ENCODE data around the gene SHKBP1.
A peak's percentile ranks its signal among the peaks of the same experiment; 100 is the strongest.
"Not testable (repeated sequence)": the region's sequence is repeated elsewhere in the genome, so short reads cannot be mapped to it uniquely, and the experiment has no call there.

The SHKBP1 gene

DNA sequence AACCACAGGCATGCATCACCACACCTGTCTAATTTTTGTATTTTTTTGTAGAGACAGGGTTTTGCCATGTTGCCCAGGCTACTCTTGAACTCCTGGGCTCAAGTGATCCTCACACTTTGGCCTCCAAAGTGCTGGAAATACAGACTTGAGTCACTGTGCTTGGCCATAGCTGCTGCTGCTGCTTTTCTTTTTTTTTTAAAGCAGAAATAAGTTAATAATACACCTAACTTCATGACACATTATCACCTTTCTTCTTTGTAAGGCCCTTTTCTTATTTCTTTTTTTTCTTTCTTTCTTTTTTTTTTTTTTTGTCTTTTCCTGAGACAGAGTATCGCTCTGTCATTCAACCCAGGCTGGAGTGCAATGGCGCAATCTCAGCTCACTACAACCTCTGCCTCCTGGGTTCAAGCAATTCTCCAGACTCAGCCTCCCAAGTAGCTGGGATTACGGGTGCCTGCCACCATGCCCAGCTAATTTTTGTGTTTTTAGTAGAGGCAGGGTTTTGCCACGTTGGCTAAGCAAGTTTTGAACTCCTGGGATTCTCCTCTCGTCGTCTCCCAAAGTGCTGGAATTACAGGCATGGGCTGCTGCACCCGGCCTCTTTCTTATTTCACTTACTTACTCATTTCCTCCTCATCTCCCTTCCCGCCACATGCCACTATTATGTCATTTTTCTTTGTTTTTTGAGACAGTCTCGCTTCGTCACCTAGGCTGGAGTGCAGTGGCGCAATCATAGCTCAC is 8.7 kb downstream of the SHKBP1 start:
- DNase-seq (ENCODE audit: low read depth in 2 of 2) = no peak

DNA sequence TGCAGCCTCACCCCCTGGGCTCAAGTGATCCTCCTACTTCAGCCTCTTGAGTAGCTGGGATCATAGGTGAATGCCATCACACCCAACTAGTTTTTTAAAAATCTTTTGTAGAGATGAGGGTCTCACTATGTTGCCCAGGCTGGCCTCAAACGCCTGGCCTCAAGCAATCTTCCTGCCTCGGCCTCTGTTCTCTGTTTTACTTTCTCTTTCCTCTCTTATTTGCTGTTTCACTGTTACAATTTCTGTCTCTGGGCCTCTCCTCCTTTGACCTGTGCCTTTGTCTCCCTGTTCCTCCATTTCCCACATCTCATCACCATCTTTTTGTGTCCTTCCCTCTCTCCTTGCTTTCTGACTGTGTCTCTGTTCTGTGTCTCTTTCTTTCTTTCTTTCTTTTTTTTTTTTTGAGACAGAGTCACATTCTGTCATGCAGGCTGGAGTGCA is 9.3 kb downstream of the SHKBP1 start:
- no peak for DNase-seq (ENCODE audit: low read depth in 2 of 2)

DNA sequence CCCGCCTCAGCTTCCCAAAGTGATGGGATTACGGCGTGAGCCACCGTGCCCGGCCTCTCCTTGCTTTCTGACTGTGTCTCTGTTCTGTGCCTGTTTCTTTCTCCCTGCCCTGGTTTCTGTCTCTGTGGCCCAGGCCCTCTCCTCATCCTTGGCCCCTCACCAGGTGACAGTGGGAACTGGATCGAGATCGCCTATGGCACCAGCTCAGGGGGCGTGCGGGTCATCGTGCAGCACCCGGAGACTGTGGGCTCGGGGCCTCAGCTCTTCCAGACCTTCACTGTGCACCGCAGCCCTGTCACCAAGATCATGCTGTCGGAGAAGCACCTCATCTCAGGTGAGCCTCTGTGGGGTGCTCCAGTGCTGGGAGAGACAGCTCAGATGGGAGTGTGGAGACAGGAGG is 9.9 kb downstream of the SHKBP1 start:
- DNase-seq (ENCODE audit: low read depth in 2 of 2) = no peak

DNA sequence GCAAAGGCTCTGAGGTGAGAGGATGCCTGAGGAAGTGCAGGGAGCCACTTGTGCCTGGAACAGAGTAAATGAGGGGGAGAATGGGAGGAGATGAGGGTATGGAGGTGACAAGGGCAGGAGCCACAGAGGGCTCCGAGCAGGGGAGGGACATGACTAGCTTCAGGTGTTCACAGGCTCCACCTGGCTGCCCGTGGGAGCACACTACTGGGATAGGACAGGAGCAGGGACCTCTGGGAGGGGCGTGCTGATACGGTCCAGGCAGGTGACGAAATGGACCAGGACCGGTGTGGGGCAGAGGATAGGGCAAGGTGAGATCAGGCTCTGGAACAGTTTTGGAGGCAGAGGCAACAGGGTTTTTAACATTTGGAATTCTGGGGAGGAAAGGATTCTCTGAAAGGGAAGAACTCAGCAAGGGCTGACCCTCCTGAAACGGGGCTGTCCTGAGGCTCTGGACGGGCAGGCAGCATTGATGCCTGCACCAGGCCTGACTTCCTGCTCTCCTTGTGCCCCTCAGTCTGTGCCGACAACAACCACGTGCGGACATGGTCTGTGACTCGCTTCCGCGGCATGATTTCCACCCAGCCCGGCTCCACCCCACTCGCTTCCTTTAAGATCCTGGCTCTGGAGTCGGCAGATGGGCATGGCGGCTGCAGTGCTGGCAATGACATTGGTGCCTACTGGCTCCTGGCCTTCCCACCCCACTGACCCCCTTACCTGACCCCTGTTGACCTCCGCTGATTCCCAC is 11.6 kb downstream of the SHKBP1 start:
- no peak for DNase-seq (ENCODE audit: low read depth in 2 of 2)

DNA sequence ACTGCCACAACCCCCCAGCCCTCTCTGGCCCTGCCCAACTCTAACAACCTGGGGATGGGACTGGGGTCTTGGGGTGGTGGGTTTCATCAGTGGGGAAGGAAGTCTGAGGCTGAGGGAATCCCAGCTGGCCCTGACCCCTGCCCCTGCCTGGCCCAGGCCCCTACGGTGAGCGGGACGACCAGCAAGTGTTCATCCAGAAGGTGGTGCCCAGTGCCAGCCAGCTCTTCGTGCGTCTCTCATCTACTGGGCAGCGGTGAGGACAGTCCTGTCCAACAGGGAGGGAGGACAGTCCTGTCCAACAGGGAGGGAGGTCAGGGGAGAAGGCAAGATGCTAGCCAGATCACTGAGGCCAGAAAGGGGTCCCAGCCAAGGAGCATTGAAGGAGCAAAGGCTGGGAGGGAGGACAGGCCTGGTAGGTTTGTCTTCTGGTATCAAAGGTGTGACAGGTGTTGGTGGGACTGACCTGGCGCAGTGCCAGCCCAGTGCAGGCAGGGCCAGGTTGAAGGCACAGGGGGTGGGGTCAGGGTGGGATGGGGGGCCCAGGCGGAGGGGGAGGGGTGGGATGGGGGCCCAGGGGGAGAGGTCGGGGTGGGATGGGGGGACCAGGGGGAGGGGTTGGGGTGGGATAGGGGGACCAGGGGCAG is 12.4 kb downstream of the SHKBP1 start:
- DNase-seq (ENCODE audit: low read depth in 2 of 2) = no peak

DNA sequence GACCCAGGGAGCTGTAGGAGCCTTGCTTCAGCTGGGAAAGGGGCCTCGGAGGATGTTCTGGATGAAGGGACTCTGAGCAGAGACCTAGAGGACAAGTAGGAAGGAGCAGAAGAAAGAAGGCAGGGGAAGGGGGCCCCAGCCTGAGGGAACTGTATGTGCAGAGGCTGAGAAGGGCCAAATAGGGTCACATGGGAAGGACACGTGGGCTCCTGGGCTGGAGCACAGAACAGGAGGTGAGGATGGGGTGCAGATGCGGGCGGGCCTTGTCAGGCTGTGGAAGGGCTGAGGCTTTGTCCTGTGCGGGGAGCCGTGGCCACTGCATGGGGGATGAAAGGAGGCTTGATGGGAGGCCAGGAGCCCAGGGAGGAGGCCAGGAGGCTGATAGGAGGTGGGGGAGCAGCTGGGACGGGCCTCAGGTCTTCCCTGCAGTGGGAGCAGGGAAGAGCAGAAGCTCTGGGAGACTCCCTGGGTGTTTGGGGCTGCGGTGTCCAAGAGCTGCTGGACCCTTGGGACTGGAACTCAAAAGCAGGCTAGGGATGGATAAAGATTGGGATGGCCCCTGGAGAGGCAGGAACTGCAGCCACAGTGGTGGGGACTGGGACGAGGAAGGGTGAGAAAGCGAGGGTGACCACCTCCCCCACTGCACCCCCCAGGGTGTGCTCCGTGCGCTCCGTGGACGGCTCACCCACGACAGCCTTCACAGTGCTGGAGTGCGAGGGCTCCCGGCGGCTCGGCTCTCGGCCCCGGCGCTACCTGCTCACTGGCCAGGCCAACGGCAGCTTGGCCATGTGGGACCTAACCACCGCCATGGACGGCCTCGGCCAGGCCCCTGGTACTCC is 13.1 kb downstream of the SHKBP1 start:
- DNase-seq (ENCODE audit: low read depth in 2 of 2) = no peak

DNA sequence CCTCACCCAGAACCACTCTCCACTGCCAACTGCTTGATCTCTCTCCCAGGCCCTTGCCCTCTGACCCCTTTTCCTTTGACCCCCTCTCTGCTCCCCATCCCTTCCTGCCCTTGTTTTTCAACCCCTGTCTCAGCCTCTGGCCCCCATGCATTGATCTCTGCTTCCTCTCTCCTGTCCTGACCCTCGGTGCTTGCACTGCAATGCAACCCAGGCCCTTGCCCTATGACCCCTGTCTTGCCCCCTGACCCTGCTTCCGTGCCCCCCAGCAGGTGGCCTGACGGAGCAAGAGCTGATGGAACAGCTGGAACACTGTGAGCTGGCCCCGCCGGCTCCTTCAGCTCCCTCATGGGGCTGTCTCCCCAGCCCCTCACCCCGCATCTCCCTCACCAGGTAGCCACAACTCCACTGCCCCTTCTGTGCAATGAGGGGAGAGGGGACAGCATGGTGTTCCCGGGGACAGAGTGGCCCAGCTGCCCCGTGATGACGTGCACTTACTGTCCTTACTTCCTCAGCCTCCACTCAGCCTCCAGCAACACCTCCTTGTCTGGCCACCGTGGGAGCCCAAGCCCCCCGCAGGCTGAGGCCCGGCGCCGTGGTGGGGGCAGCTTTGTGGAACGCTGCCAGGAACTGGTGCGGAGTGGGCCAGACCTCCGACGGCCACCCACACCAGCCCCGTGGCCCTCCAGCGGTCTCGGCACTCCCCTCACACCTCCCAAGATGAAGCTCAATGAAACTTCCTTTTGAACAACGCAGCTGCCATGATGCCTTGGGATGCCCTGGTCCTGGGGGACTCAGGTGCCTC is 14.0 kb downstream of the SHKBP1 start:
- DNase-seq (ENCODE audit: low read depth in 2 of 2) = no peak

DNA sequence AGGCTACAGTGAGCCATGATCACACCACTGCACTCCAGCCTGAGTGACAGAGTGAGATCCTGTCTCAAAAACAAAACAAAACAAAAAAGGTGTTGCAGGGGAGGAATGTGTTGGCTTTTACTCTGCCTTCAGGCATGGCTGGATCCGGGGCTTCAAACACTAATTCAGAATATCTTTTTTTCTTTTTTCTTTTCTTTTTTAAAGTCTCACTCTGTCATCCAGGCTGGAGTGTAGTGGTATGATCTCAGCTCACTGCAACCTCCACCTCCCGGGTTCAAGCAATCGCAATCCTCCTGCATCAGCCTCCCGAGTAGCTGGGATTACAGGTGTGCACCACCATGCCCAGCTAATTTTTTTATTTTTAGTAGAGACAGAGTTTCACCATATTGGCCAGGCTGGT is 15.1 kb downstream of the SHKBP1 start:
- not testable (repeated sequence) for DNase-seq (ENCODE audit: low read depth in 2 of 2)

DNA sequence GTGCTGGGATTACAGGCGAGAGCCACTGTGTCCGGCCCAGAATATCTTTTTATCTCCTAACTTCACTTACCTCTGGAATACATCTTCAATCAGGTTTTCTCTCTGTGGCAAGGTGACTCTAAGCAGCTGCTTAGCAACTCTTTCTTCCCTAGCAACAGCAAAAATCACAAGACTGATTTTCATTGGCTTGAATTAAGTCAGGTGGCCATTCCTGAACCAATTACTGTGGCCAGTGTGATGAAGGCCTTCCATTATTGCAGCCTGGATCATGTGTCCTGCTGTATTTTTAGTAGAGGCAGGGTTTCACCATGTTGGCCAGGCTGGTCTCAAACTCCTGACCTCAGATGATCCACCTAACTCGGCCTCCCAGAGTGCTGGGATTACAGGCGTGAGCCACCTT is 15.5 kb downstream of the SHKBP1 start:
- no peak for DNase-seq (ENCODE audit: low read depth in 2 of 2)

DNA sequence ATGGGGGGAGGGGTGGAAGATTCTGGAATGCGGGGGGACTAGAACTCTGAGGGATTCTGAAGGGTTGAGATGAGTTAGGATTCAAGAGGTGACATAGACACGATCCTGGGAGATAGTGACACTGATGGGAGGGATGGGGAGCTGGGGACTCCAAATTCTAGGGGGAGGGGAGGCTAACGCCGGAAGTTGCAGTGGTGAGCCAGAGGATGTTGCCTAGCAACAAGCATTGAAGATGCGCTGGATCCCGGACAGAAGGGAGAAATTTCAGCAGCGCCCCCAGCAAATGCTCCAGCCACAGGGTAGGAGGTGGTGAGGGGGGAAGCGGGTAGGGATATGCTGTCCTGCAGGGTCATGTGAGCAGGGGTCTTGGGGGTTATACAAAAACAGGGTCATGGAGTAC is 17.6 kb downstream of the SHKBP1 start:
- no peak for DNase-seq (ENCODE audit: low read depth in 2 of 2)

DNA sequence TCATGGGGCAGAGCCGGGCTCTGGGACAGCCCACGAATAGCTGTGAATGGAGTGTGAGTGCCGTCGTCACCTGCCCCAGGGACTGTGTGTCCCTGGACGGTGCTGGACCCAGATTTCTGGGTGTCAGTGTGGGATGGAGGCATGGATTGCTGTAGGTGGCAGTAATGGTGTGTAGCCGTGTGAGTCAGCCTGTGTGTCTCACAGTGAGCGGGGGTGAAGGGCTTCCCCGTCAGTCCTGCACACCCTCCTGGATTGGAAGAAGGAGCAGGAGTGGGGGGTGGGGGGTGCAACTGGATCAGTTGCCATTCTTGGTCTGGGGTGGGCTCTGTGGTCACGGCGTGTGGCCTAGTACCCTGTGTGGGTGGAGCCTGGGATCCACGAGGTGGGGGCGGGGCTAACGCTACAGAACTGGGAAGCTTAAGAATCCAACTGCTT is 18.0 kb downstream of the SHKBP1 start:
- DNase-seq (ENCODE audit: low read depth in 2 of 2) = no peak

DNA sequence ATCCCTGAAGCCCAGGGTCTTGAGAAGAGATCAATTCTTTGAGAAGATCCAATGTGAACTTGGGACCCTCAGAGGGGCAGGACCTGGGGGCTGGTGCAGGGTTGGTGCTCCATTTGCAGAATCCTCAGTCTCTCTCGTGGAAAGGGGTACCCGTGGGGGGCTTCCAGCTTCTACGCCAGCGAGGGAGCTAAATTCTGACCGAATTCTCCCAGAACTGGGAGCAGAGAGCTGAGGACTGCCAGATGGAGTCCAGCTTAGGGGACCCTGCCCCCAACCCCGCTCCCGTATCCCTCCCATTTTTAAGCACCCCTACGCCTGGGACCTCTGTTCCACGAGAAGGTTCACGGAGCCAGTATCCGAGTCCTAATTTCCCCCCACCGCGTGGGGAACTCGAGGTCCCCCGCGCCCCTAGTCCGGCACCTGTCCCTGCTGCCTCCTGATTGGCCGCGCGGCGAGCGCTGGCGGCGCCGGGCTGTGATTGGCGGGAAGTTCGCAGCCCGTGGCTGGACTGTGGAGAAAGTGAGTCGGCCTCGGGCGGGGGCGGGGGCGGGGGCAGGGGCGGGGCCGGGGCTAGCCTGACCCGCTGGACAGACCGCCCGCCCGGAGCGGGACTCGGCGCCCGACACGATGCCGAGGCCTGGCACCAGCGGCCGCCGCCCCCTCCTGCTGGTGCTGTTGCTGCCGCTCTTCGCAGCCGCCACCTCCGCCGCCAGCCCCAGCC is 20.1 kb downstream of the SHKBP1 start:
- DNase-seq (ENCODE audit: low read depth in 2 of 2) = no peak

DNA sequence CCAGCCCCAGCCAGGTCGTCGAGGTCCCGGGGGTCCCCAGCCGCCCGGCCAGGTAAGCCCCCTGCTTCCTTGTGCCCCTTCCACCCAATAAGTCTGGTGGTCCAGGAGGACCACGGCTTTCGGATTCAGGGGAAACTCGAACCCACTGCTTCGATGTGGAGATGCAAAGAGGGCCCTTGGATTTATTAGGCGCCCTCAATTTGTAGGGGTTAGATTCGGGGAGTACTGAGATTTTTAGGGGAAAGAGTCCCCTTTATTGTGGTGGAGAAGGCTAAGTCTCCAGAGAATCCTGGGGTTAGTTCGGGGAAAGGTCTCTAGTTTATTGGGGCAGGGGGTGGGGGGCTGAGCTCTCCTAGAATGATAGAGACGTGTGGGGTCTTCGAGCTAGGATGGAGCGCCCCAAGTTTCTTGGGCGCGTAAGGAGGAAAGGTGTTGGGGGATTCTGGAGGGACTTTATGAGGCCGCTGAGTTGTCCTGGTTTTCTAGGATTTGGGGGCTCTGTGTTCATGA is 20.7 kb downstream of the SHKBP1 start:
- no peak for DNase-seq (ENCODE audit: low read depth in 2 of 2)

DNA sequence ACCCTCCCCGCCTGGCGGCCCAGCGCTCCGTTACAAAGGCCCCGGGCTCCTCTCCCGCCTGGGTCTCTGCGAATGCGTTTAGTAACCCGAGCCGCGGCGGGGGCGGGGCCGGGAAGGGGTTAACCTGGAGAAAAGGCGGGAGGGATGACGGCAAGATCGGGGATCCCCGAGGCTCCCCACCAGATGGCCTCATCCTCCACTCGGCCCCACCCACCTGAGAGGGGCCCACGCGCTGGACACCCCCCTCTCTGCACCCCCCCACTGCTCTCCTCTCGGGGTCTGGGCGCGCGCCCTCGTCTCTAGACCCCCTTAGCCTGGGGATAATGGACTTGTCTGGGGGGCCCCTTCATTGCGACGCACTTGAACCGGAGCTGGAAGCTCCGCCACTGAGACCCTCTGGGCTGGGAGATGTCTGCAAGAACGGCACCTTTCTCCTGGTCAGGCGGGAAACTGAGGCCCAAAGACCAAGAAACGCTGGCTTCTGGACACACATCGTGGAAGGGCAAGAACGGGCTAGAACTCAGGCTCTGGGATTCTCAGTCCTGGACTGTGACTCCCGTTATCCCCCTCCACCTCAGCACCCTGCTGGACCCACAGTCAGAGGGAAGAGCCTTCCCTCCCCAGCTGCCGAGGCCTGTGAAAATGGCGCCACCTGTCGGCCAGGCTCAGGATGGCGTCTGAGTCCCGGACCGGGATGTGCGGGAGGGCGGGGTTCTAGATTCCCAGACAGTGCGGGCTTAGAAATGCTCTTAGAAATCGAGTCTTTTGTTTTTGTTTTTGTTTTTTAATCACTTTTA is 21.6 kb downstream of the SHKBP1 start:
- peak; percentile 53 to 66 for DNase-seq (ENCODE audit: low read depth in 2 of 2)

DNA sequence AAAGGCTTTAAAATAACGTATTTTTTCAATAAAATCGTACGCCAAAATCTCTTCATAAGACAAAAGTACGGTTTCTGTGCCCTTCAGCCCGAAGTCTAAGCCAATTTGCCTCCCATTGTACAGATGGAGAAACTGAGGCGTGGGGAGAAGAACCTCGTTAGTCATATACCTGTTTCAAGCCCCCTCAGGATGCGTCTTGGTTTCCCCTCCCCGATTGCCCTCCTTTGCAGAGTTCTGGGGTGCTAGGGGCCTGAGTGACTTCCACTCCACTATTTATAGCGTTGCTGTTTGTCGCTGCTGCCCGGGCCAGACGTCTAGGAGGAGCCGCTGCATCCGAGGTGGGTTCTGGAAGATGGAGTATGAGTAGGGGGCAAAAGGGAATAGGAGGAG is 22.2 kb downstream of the SHKBP1 start:
- DNase-seq (ENCODE audit: low read depth in 2 of 2) = no peak

DNA sequence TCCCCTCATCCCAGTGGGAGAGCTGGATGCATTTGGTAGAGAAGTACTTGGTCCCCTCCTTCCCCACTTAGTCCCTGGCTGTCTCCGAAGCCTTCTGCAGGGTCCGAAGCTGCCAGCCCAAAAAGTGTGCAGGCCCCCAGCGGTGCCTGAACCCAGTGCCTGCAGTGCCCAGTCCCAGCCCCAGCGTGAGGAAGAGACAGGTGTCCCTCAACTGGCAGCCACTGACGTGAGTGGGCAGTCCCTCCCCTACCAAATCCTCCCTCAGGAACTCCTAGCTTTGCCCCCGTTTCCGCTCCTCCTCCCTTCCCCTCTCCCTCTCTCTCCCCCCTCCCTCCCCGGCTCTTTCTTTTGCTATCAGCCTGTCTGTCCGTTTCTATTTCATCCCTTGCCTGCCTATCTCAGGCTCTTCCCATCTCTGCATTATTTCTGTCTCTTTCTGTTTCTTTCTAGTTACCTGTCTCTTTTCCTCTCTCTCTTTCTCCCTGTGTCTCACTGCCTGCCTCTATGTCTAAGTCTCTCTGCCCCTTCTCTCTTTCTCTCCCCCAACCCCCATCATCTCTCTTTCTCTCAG is 22.7 kb downstream of the SHKBP1 start:
- DNase-seq (ENCODE audit: low read depth in 2 of 2) = no peak

DNA sequence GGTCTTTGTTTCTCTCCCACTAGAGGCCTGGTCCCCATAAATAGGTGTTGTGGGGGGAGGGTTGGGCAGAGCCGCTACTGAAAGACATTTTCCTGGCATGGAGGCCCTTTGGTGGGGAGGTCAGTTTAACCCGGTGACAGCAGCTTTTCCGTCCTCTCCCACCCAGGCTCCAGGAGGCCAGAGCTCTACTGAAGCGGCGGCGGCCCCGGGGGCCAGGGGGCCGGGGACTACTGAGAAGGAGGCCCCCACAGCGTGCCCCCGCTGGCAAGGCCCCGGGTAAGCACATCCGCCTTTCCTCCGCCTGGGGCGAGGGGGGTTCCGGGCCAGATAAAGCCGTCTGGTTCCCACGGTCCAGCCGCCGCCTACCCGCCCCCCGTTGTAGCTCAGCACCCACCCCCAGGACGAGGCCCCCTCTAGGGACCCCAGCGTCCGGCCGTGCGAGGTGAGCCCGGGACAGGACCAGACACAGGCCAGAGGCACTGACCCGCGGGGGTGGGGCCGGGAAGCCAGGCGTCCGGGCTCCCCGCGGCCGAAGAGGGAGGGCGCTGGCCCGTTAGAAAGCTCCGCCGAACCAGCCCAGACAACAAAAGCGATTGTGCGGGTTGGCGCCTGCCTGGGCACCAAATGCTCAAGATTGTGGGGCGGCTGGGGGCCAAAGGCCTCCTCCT is 23.4 kb downstream of the SHKBP1 start:
- no peak for DNase-seq (ENCODE audit: low read depth in 2 of 2)

DNA sequence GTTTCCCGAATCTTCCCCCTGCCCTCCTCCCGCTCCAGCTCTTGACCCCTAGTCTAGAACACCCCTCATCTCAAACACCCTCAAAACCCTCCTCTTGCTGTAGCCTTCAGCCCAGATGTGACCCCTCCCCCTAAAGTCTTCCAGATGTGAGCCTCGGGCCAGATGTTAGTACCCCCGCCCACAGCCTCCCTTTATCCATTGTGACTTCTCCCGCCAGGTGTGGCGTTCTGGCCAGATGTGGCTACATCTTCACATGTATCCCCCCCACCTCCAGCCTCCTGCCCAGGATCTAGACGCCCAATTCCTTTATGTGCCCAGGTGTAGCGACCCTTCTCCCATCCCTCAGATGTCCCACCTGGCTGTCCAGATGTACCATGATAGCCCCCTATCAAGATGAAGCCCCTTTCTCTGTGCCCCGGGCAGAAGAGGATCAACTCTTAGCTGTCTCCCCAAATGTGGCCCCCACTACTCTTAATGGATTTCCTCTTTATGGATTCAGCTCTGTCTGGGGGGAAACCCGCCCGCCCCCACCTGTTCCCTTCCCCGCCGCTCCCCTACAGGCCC is 24.0 kb downstream of the SHKBP1 start:
- no peak for DNase-seq (ENCODE audit: low read depth in 2 of 2)
